ENCODE data around the gene USP47. TPM values are rescaled to one million over a fixed set of nuclear protein-coding genes. Genes with fewer than 3 reads are reported as not detected.

Gene USP47
- total and polyA plus RNA-seq, 2 of the 13 experiments (the other 11 are each of a cell fraction or from before 2014, with no cell fraction given) = 12.2 to 52.7 TPM

- no peak for TF ChIP-seq ZNF766 (CRISPR knock-in tag; IDR thresholded peaks at IDR 0.05; ENCODE audit: borderline replicate concordance)
- no peak for TF ChIP-seq GLI4 (CRISPR knock-in tag; IDR thresholded peaks at IDR 0.05; ENCODE audit: borderline replicate concordance)
- TF ChIP-seq PHF20 (CRISPR knock-in tag; IDR thresholded peaks at IDR 0.05) = no peak
- no peak for TF ChIP-seq BRCA1 (CRISPR knock-in tag; IDR thresholded peaks at IDR 0.05)
- TF ChIP-seq IRF1 (CRISPR knock-in tag; IDR thresholded peaks at IDR 0.05; ENCODE audit: low read depth) = no peak
- TF ChIP-seq HNRNPH1 (optimal IDR thresholded peaks at IDR 0.05; ENCODE audit: low read depth, low read length) = no peak
- no peak for TF ChIP-seq FOXK2 (IDR thresholded peaks at IDR 0.05)
- TF ChIP-seq POGZ (CRISPR knock-in tag; IDR thresholded peaks at IDR 0.05) = no peak
- no peak for TF ChIP-seq CERS6 (CRISPR knock-in tag; IDR thresholded peaks at IDR 0.05)
- TF ChIP-seq DMTF1 (CRISPR knock-in tag; IDR thresholded peaks at IDR 0.05) = no peak
- TF ChIP-seq ZNF75D (CRISPR knock-in tag; IDR thresholded peaks at IDR 0.05; ENCODE audit: borderline replicate concordance) = no peak
- no peak for TF ChIP-seq NR2F6 (IDR thresholded peaks at IDR 0.05)
- TF ChIP-seq NR2F6 (CRISPR knock-in tag; IDR thresholded peaks at IDR 0.05) = no peak
- no peak for TF ChIP-seq NCOA5 (CRISPR knock-in tag; IDR thresholded peaks at IDR 0.05)
- Histone ChIP-seq H2AFZ (ENCODE audit: low read length) (no peak overlapping the region), H3K4me2 (ENCODE audit: low read depth, low read length) (no peak overlapping the region), H3K9ac (ENCODE audit: insufficient read depth, low read depth, low read length) (no peak overlapping the region), H3K27me3 (ENCODE audit: control insufficient read depth in 1 of 2, insufficient read depth in 2 of 2, low read length in 2 of 2) (no peaks in the 10 kb centered on the region), H3K4me1 (ENCODE audit: insufficient read depth, low read length) (peaks cover 72% of the 10 kb centered on the region), H3K27ac (ENCODE audit: extremely low read length, insufficient read depth, low read length) (no peak overlapping the region), H3K9me3 (ENCODE audit: low read length) (no peaks in the 10 kb centered on the region), H3K4me3 (replicated peaks in 1 of 3; ENCODE audit: insufficient read depth in 1 of 3, low read depth in 2 of 3, low read length in 3 of 3) (no peak overlapping the region), H3K79me2 (ENCODE audit: insufficient read depth, low read length) (peaks cover 99% of the 10 kb centered on the region), H3K36me3 (replicated peaks in 1 of 2; ENCODE audit: control insufficient read depth in 1 of 2, insufficient read depth in 2 of 2, low read length in 2 of 2) (no peaks in the 10 kb centered on the region), H4K20me1 (ENCODE audit: insufficient read depth, low read length) (peaks cover 57% of the 10 kb centered on the region)
- DNase-seq (ENCODE audit: low spot score) = no peak
- WGBS (ENCODE audit: low lambda C conversion rate) = 90% methylated on average over 2 of the region's 2 CpGs
- ATAC-seq = no peak
- no TSS peak for BruUV-seq (replicated peaks)
- ChIA-PET CTCF (ENCODE audit: low intra/inter-chr PET ratio, low total read pairs) (no interaction called here), POLR2A (no interaction called here)
- intact Hi-C loops (cut with micrococcal nuclease; ENCODE audit: unreplicated experiment) = no loop called here
- in situ Hi-C loops (cut with HindIII; ENCODE audit: extremely low pct_ligation_motif_present, low pct_unique_long_range_greater_than_20kb) = no loop called here
- no peak for FAIRE-seq
Measured at GRCh38 chr11:11847082-11847481, 5.3 kb downstream of the USP47 start.
